Measurements from ENCODE around the gene MID1.

DNA sequence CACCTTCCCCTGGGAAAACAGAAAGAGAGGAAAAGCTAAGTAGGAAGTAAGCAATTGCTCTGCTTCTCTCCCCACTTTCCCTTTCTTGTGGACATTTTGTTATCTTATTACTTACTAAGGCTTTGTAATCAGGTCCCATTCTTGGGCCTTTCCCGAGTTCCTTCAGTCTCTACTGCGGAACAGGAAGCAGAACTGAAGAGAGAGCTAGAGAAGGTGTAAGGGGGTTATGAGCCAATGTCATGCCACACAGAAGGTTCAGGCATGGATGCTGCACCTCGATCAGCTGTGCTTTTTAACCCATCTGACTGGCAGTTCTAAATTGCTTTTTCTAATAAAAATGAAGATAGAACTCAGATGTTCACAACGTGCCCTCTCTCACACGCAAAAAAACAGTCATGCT is 83.6 kb downstream of the MID1 start:
- TF ChIP-seq, protein P1, sequence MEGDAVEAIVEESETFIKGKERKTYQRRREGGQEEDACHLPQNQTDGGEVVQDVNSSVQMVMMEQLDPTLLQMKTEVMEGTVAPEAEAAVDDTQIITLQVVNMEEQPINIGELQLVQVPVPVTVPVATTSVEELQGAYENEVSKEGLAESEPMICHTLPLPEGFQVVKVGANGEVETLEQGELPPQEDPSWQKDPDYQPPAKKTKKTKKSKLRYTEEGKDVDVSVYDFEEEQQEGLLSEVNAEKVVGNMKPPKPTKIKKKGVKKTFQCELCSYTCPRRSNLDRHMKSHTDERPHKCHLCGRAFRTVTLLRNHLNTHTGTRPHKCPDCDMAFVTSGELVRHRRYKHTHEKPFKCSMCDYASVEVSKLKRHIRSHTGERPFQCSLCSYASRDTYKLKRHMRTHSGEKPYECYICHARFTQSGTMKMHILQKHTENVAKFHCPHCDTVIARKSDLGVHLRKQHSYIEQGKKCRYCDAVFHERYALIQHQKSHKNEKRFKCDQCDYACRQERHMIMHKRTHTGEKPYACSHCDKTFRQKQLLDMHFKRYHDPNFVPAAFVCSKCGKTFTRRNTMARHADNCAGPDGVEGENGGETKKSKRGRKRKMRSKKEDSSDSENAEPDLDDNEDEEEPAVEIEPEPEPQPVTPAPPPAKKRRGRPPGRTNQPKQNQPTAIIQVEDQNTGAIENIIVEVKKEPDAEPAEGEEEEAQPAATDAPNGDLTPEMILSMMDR (IDR thresholded peaks at IDR 0.05) = no peak
- no peak for TF ChIP-seq POLR2A (IDR thresholded peaks at IDR 0.05)
- no peak for TF ChIP-seq POLR2AphosphoS5 (IDR thresholded peaks at IDR 0.05)

Measured in prostate gland (tissue), 2 donors.